ENCODE results near the gene RBM18. TPM values are rescaled to one million over a fixed set of nuclear protein-coding genes. Genes with fewer than 3 reads are reported as not detected.

RBM18 gene
- total and polyA plus RNA-seq, 2 experiments from 2014 or later = 9.3 to 25.5 TPM

DNA sequence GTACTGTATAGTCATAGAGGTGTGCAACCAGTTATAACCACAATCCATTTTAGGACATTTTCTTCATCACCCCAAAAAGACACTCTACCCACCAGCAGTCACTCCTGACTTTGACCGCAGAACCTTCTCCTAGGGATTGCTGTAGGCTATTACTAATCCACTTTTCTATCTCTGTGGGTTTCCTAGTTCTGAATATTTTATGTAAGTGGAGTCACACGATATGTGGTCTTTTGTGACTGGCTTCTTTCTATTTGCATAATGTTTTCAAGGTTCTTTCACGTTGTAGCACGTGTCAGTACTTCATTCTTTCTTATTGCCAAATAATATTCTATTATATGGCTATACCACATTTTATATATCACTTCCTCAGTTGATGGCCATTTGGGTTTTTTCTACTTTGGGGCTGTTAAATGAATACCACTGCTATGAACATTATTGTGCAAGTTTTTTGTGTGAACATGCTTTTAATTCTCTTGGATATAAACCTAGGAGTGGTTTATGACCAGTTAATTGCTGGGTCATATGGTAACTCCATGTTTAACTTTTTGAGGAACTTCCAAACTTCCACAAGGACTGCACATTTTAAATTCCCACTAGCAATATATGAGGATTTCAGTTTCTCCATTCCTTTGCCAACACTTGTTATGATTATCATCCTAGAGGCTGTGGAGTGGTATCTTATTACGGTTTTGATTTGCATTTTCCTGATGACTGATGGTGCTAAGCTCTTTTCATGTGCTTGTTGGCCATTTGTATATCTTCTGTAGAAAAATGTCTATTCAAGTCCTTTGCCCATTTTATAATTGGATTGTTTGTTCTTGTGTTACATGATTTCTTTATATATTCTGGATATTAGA, 37.8 kb upstream of the RBM18 start:
- H3K4me1 ChIP-seq (ENCODE audit: insufficient read depth) = peaks cover 8% of the 10 kb centered on the region; the same call in 1 of the 2 replicates
- no peak overlapping the region for H2AFZ ChIP-seq
- no peak for ATAC-seq
- no peaks in the 10 kb centered on the region for H3K9me3 Mint-ChIP-seq
- H3K4me2 ChIP-seq = no peak overlapping the region
- DNase-seq (ENCODE audit: low spot score) = no peak
- H3F3A ChIP-seq (replicated peaks; ENCODE audit: low read depth) = no peaks in the 10 kb centered on the region
- peaks cover 4% of the 10 kb centered on the region for H3K36me3 Mint-ChIP-seq (ENCODE audit: low read depth)
- H3K36me3 ChIP-seq (ENCODE audit: insufficient read depth) = no peaks in the 10 kb centered on the region; the same call in 1 of the 2 replicates
- peaks cover 6% of the 10 kb centered on the region; the same call in 1 of the 2 replicates for H4K20me1 ChIP-seq (replicated peaks; ENCODE audit: insufficient read depth)
- H3K9me2 ChIP-seq (ENCODE audit: insufficient read depth) = no peaks in the 10 kb centered on the region
- no peak overlapping the region for H3K27ac ChIP-seq (ENCODE audit: low read depth)
- H3K79me2 ChIP-seq (replicated peaks; ENCODE audit: insufficient read depth) = peaks cover 10% of the 10 kb centered on the region
- H3K4me3 ChIP-seq = no peak overlapping the region
- peak overlapping the region; percentile 19; the same call in 1 of the 2 replicates for H3K27ac Mint-ChIP-seq
- no peak for TF ChIP-seq ZNF331 (CRISPR knock-in tag; IDR thresholded peaks at IDR 0.05; ENCODE audit: low read depth)
- no peak for TF ChIP-seq STAT1 (IDR thresholded peaks at IDR 0.05; ENCODE audit: unreplicated experiment)
- H3K27me3 ChIP-seq (ENCODE audit: insufficient read depth) = no peaks in the 10 kb centered on the region
- no peaks in the 10 kb centered on the region for H3K27me3 Mint-ChIP-seq (ENCODE audit: insufficient read depth, low read depth, poor library complexity)
- H3K4me3 Mint-ChIP-seq = no peak overlapping the region
- peaks cover 27% of the 10 kb centered on the region for H3K4me1 Mint-ChIP-seq

DNA sequence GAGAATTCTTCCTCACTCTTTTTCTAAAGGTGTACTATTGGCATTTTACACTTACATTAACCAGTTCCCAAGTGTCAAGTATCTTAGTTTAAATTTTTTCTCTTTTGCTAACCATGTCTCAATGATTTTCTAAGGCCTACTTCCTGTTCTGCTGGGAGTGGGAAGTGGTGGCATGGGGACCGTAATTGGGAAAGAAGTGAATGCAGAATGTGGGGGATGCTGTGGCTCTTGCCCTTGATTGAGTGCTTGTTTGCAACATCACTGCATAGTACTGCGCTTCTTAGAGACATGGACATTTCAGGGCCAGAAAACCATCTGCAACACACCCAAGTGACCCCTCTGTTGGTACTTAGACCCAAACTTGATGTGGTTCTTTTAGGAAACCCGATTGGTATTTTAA, 32.9 kb upstream of the RBM18 start:
- Histone ChIP-seq H3K27me3 (ENCODE audit: insufficient read depth) (no peaks in the 10 kb centered on the region), H3K36me3 (ENCODE audit: insufficient read depth) (peaks cover 14% of the 10 kb centered on the region; the same call in 1 of the 2 replicates), H3K27ac (ENCODE audit: low read depth) (no peak overlapping the region), H2AFZ (no peak overlapping the region), H3K4me2 (no peak overlapping the region), H4K20me1 (replicated peaks; ENCODE audit: insufficient read depth) (peaks cover 10% of the 10 kb centered on the region), H3K4me1 (ENCODE audit: insufficient read depth) (peaks cover 6% of the 10 kb centered on the region; the same call in 1 of the 2 replicates), H3K79me2 (replicated peaks; ENCODE audit: insufficient read depth) (peaks cover 13% of the 10 kb centered on the region), H3F3A (replicated peaks; ENCODE audit: low read depth) (no peaks in the 10 kb centered on the region), H3K9me2 (ENCODE audit: insufficient read depth) (no peaks in the 10 kb centered on the region), H3K4me3 (no peak overlapping the region)
- TF ChIP-seq STAT1 (IDR thresholded peaks at IDR 0.05; ENCODE audit: unreplicated experiment) = no peak
- no peak for TF ChIP-seq ZNF114 (CRISPR knock-in tag; IDR thresholded peaks at IDR 0.05)
- Mint-ChIP-seq H3K36me3 (ENCODE audit: low read depth) (peaks cover 42% of the 10 kb centered on the region), H3K4me3 (no peak overlapping the region), H3K27ac (no peak overlapping the region), H3K4me1 (peaks cover 16% of the 10 kb centered on the region), H3K9me3 (no peaks in the 10 kb centered on the region), H3K27me3 (ENCODE audit: insufficient read depth, low read depth, poor library complexity) (no peaks in the 10 kb centered on the region)
- ATAC-seq (no peak), DNase-seq (ENCODE audit: low spot score) (no peak)

GRCh38 chr9:122294531-122294930, 29.9 kb upstream of the RBM18 start:
- no peak overlapping the region for H3K27ac ChIP-seq (ENCODE audit: low read depth)
- no peaks in the 10 kb centered on the region for H3K4me1 ChIP-seq (ENCODE audit: insufficient read depth)
- H3K27me3 ChIP-seq (ENCODE audit: insufficient read depth) = no peaks in the 10 kb centered on the region
- no peak overlapping the region for H3K4me3 ChIP-seq
- no peak for DNase-seq (ENCODE audit: low spot score)
- H3K4me2 ChIP-seq = no peak overlapping the region
- Mint-ChIP-seq H3K27me3 (ENCODE audit: insufficient read depth, low read depth, poor library complexity) (no peaks in the 10 kb centered on the region), H3K36me3 (ENCODE audit: low read depth) (peaks cover 48% of the 10 kb centered on the region), H3K4me3 (no peak overlapping the region), H3K9me3 (no peaks in the 10 kb centered on the region), H3K4me1 (no peaks in the 10 kb centered on the region; the same call in 1 of the 3 replicates), H3K27ac (no peak overlapping the region)
- H3K9me2 ChIP-seq (ENCODE audit: insufficient read depth) = no peaks in the 10 kb centered on the region
- ATAC-seq = no peak
- TF ChIP-seq STAT1 (IDR thresholded peaks at IDR 0.05; ENCODE audit: unreplicated experiment) = no peak
- no peak for TF ChIP-seq JUNB (IDR thresholded peaks at IDR 0.05; ENCODE audit: unreplicated experiment)
- TF ChIP-seq, protein P1, sequence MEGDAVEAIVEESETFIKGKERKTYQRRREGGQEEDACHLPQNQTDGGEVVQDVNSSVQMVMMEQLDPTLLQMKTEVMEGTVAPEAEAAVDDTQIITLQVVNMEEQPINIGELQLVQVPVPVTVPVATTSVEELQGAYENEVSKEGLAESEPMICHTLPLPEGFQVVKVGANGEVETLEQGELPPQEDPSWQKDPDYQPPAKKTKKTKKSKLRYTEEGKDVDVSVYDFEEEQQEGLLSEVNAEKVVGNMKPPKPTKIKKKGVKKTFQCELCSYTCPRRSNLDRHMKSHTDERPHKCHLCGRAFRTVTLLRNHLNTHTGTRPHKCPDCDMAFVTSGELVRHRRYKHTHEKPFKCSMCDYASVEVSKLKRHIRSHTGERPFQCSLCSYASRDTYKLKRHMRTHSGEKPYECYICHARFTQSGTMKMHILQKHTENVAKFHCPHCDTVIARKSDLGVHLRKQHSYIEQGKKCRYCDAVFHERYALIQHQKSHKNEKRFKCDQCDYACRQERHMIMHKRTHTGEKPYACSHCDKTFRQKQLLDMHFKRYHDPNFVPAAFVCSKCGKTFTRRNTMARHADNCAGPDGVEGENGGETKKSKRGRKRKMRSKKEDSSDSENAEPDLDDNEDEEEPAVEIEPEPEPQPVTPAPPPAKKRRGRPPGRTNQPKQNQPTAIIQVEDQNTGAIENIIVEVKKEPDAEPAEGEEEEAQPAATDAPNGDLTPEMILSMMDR (conservative IDR thresholded peaks at IDR 0.05; ENCODE audit: low read depth in 2 of 2) = no peak
- no peak for TF ChIP-seq POLR2AphosphoS5 (IDR thresholded peaks at IDR 0.05; ENCODE audit: low read depth)
- TF ChIP-seq, protein P2, sequence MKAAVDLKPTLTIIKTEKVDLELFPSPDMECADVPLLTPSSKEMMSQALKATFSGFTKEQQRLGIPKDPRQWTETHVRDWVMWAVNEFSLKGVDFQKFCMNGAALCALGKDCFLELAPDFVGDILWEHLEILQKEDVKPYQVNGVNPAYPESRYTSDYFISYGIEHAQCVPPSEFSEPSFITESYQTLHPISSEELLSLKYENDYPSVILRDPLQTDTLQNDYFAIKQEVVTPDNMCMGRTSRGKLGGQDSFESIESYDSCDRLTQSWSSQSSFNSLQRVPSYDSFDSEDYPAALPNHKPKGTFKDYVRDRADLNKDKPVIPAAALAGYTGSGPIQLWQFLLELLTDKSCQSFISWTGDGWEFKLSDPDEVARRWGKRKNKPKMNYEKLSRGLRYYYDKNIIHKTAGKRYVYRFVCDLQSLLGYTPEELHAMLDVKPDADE (IDR thresholded peaks at IDR 0.05) = no peak
- no peak for TF ChIP-seq CREB1 (CRISPR knock-in tag; IDR thresholded peaks at IDR 0.05; ENCODE audit: low read depth)
- TF ChIP-seq EZH2phosphoT487 (IDR thresholded peaks at IDR 0.05; ENCODE audit: unreplicated experiment) = no peak
- no peaks in the 10 kb centered on the region for H3F3A ChIP-seq (replicated peaks; ENCODE audit: low read depth)
- H3K79me2 ChIP-seq (replicated peaks; ENCODE audit: insufficient read depth) = 0 out of 2 replicates have a peak, but pooled peaks cover 3% of the 10 kb centered on the region
- H2AFZ ChIP-seq = no peak overlapping the region
- peaks cover 22% of the 10 kb centered on the region for H3K36me3 ChIP-seq (ENCODE audit: insufficient read depth)
- H4K20me1 ChIP-seq (replicated peaks; ENCODE audit: insufficient read depth) = peaks cover 14% of the 10 kb centered on the region

All from GM23338 (cell line).